B cell (primary cell): ENCODE results near the gene PLEKHM1. TPM values are rescaled to one million over a fixed set of nuclear protein-coding genes. Genes with fewer than 3 reads are reported as not detected.
"Not testable (repeated sequence)": the region's sequence is repeated elsewhere in the genome, so short reads cannot be mapped to it uniquely, and the experiment has no call there.

Experiments
- ATAC-seq: fragments of 200-7000 bp; cut with Tn5 transposase; one replicate; pipeline ENCODE4 v1.10.0; 2021; ENCODE audit warnings: low read depth, mild to moderate bottlenecking, moderate number of reproducible peaks, moderate library complexity
- CTCF ChIA-PET: fragments of 350-600 bp; sonication (Branson Sonifier 250); formaldehyde crosslinking; loops from one replicate; lab custom pipeline; 2021; ENCODE audit warnings: antibody characterized with exemption, inconsistent platforms; lab: Charles Lee
- POLR2A ChIA-PET: fragments of 350-600 bp; sonication (Branson Sonifier 250); formaldehyde crosslinking; loops from one replicate; lab custom pipeline; 2021; ENCODE audit warnings: antibody characterized with exemption; lab: Charles Lee
- DNase-seq: peaks from one replicate; pipeline ENCODE4 v3.0.0; 2013
- H2AFZ ChIP-seq: 2 replicates; pipeline ENCODE4 v1.6.1; 2012; ENCODE audit warnings: mild to moderate bottlenecking, low read depth, low read length; ENCODE audit not compliant: insufficient read depth, poor library complexity, severe bottlenecking
- H3K27ac ChIP-seq, 2 donors: 1 replicate in 1 of 2; 2 replicates in 1 of 2; pipeline ENCODE4 v1.5.1; 2012 to 2013; ENCODE audit warnings: low read length in 2 of 2, mild to moderate bottlenecking in 2 of 2, moderate library complexity in 1 of 2
- H3K27me3 ChIP-seq, 4 experiments: fragments of 200-600 bp in 1 of 4; sonication (generic) in 1 of 4; replicated peaks in 1 of 4; 1 replicate in 2 of 4; 2 replicates in 2 of 4; pipeline versions ENCODE4 v1.6.1 to v1.7.0; 2013 to 2016; ENCODE audit warnings: low read length in 3 of 4, mild to moderate bottlenecking in 2 of 4, mixed read lengths in 1 of 4, moderate library complexity in 1 of 4; ENCODE audit not compliant: insufficient read depth in 4 of 4, control insufficient read depth in 3 of 4; ENCODE audit errors: control extremely low read depth in 1 of 4
- H3K36me3 ChIP-seq, 2 experiments: replicated peaks in 1 of 2; 1 replicate in 1 of 2; 2 replicates in 1 of 2; pipeline versions ENCODE4 v1.6.1 to v1.7.1; 2013; ENCODE audit warnings: low read length in 1 of 2; ENCODE audit not compliant: insufficient read depth in 2 of 2, control insufficient read depth in 1 of 2; ENCODE audit errors: control extremely low read depth in 1 of 2, extremely low read depth in 1 of 2
- H3K4me1 ChIP-seq, 2 donors: fragments of 200-600 bp in 1 of 2; sonication (generic) in 1 of 2; 1 replicate in 1 of 2; 2 replicates in 1 of 2; pipeline versions ENCODE4 v1.5.1 to v1.6.1; 2013 to 2017; ENCODE audit warnings: low read length in 2 of 2; ENCODE audit not compliant: control insufficient read depth in 2 of 2, insufficient read depth in 2 of 2
- H3K4me2 ChIP-seq: replicated peaks from 2 replicates; pipeline ENCODE3; 2012; ENCODE audit warnings: mild to moderate bottlenecking, low read depth, low read length; ENCODE audit not compliant: poor library complexity, severe bottlenecking
- H3K4me3 ChIP-seq, 5 experiments: fragments of 200-600 bp in 1 of 5; sonication (generic) in 1 of 5; 1 replicate in 3 of 5; 2 replicates in 2 of 5; pipeline versions ENCODE4 v1.5.1 to v1.7.0; 2011 to 2016; ENCODE audit warnings: low read length in 4 of 5, mild to moderate bottlenecking in 4 of 5, low read depth in 2 of 5, control low read depth in 1 of 5, moderate library complexity in 1 of 5; ENCODE audit not compliant: insufficient read depth in 1 of 5; ENCODE audit errors: control extremely low read depth in 1 of 5, extremely low read depth in 1 of 5
- H3K79me2 ChIP-seq: fragments of 200-600 bp; sonication (generic); one replicate; pipeline ENCODE4 v1.6.0; 2016; ENCODE audit warnings: low read length; ENCODE audit not compliant: control insufficient read depth, insufficient read depth
- H3K9ac ChIP-seq: fragments of 200-600 bp; sonication (generic); 2 replicates; pipeline ENCODE4 v1.6.1; 2017; ENCODE audit warnings: mild to moderate bottlenecking, low read length, moderate library complexity
- H3K9me3 ChIP-seq, 3 donors: one replicate each; pipeline versions ENCODE4 v1.6.1 to v1.7.1; 2013; ENCODE audit warnings: low read length in 2 of 3; ENCODE audit not compliant: control insufficient read depth in 2 of 3, insufficient read depth in 1 of 3; ENCODE audit errors: control extremely low read depth in 1 of 3
- H4K20me1 ChIP-seq: 2 replicates; pipeline ENCODE4 v1.6.0; 2012; ENCODE audit warnings: mild to moderate bottlenecking, low read length; ENCODE audit not compliant: insufficient read depth, control insufficient read depth, poor library complexity, severe bottlenecking
- H3K27ac Mint-ChIP-seq: one replicate; pipeline ENCODE4 v1.8.0; 2021; ENCODE audit warnings: mixed read lengths
- H3K27me3 Mint-ChIP-seq: one replicate; pipeline ENCODE4 v1.8.0; 2021; ENCODE audit warnings: mixed read lengths
- H3K4me1 Mint-ChIP-seq: one replicate; pipeline ENCODE4 v1.8.0; 2021; ENCODE audit warnings: mixed read lengths
- H3K4me3 Mint-ChIP-seq: one replicate; pipeline ENCODE4 v1.8.0; 2021; ENCODE audit warnings: mixed read lengths
- H3K9me3 Mint-ChIP-seq: one replicate; pipeline ENCODE4 v1.8.0; 2022; ENCODE audit warnings: mixed read lengths; ENCODE audit not compliant: insufficient read depth
- WGBS: methylation state at CpG from one replicate; pipeline ENCODE4 v1.1.5; 2013; ENCODE audit warnings: missing lambda C conversion rate; ENCODE audit not compliant: insufficient coverage; 5-methylcytosine and 5-hydroxymethylcytosine counted together
- intact Hi-C: fragments of 100-400 bp; cut with micrococcal nuclease; formaldehyde crosslinking; loops from one replicate; pipeline ENCODE4 v1.10.0; 2022
- polyA plus RNA-seq: library from polyadenylated mRNA; depleted of rRNA; stranded (reverse); fragments of >200 nt; gene quantifications from 2 replicates; pipeline ENCODE4 v1.2.3, GENCODE V29; 2012
- total RNA-seq, 2 donors: library from RNA; stranded (reverse); fragments of 120-200 nt in 1 of 2; gene quantifications; 1 replicate in 1 of 2; 2 replicates in 1 of 2; pipeline versions ENCODE4 v1.2.3 to v1.2.4, GENCODE V29; 2013 to 2022

Gene PLEKHM1
- total and polyA plus RNA-seq, 2 donors (not counting 1 experiment from before 2014, with no cell fraction given) = 26.2 to 73.9 TPM

- intact Hi-C loops, H3K4me3 ChIP-seq, H3K4me1 Mint-ChIP-seq, CTCF ChIA-PET, ATAC-seq, H3K4me3 Mint-ChIP-seq, H2AFZ ChIP-seq, H3K27me3 Mint-ChIP-seq, H3K9me3 Mint-ChIP-seq, POLR2A ChIA-PET, H3K4me2 ChIP-seq, H3K27ac ChIP-seq, H3K9ac ChIP-seq, H3K9me3 ChIP-seq, DNase-seq, H3K27me3 ChIP-seq, H3K27ac Mint-ChIP-seq, H3K36me3 ChIP-seq, H4K20me1 ChIP-seq: not testable (repeated sequence)
- Histone ChIP-seq H3K4me1 (peaks cover 7 to 11% of the 10 kb centered on the region in 2 donors), H3K79me2 (peaks cover 12% of the 10 kb centered on the region)
- WGBS = 97% methylated on average over 8 of the region's 8 CpGs
Measured at GRCh38 chr17:45446872-45447625, 43.5 kb downstream of the PLEKHM1 start.

GRCh38 chr17:45445901-45446743 is 44.4 kb downstream of the PLEKHM1 start:
- H3K9me3 Mint-ChIP-seq, H3K27me3 Mint-ChIP-seq, H3K9ac ChIP-seq, intact Hi-C loops, H3K36me3 ChIP-seq, H3K4me1 ChIP-seq, H4K20me1 ChIP-seq, ATAC-seq, H3K27me3 ChIP-seq, POLR2A ChIA-PET, H3K4me2 ChIP-seq, H3K4me3 ChIP-seq, DNase-seq, H3K4me1 Mint-ChIP-seq, H3K4me3 Mint-ChIP-seq, H3K27ac ChIP-seq, H3K27ac Mint-ChIP-seq, H3K9me3 ChIP-seq, H2AFZ ChIP-seq, CTCF ChIA-PET: not testable (repeated sequence)
- 40% methylated on average over 1 of the region's 16 CpGs for WGBS
- H3K79me2 ChIP-seq = peaks cover 12% of the 10 kb centered on the region

GRCh38 chr17:45444856-45445820 is 45.4 kb downstream of the PLEKHM1 start:
- H3K4me2 ChIP-seq, H3K9me3 ChIP-seq, H3K27me3 Mint-ChIP-seq, H4K20me1 ChIP-seq, H3K36me3 ChIP-seq, H3K4me3 ChIP-seq, ATAC-seq, H3K27ac Mint-ChIP-seq, CTCF ChIA-PET, H3K9me3 Mint-ChIP-seq, H3K27ac ChIP-seq, H3K27me3 ChIP-seq, POLR2A ChIA-PET, H3K4me3 Mint-ChIP-seq, intact Hi-C loops, H2AFZ ChIP-seq, H3K9ac ChIP-seq, H3K4me1 Mint-ChIP-seq, DNase-seq: not testable (repeated sequence)
- Histone ChIP-seq H3K79me2 (peaks cover 11% of the 10 kb centered on the region), H3K4me1 (peaks cover 8 to 12% of the 10 kb centered on the region in 2 donors)
- 93% methylated on average over 16 of the region's 21 CpGs for WGBS
